ENCODE results near the gene C2orf49. TPM values are rescaled to one million over a fixed set of nuclear protein-coding genes. Genes with fewer than 3 reads are reported as not detected.

Gene C2orf49
- polyA plus RNA-seq, 5 donors: 19.0 to 31.5 (median 26.9) TPM

- no peak for DNase-seq
Observed at GRCh38 chr2:105358593-105358992, 21.3 kb downstream of the C2orf49 start.

GRCh38 chr2:105361102-105361889 lies 24.0 kb downstream of the C2orf49 start:
- no peak for DNase-seq

DNA sequence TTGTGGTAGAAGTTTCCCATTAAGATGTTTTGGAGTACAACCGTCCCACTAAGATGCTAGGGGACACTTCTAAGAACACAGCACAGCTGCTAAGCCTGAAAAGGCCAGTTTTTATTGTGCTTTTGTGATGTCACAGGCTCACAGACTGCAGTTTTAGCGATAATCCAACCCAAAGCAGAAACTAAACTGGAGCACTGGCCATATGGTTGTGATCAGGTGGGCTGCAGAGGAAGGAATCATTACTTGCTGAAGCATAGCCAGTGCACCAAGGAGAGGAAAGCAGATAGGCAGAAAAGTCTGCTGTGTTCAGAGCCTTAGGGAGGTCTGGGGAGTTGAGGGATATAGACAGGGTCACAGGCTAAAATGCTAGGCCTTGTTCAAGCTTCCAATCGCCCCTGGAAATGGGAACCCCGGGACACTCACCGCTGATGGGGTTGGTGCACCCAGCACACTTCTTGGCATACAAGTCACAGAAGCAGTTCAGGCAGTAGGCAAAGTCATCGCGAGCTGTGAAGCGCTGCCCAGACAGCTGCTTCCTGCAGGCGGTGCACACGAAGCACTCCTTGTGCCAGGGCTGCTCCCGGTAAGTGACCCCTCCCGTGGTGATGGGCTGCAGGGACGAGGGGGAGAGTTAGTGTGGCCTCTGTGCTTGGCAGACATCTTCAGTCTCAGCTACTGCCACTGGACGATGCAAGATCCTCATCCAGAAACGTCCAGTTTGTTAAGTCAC lies 25.7 kb downstream of the C2orf49 start:
- no peak for DNase-seq

GRCh38 chr2:105364436-105365139 lies 27.2 kb downstream of the C2orf49 start:
- DNase-seq: no peak

DNA sequence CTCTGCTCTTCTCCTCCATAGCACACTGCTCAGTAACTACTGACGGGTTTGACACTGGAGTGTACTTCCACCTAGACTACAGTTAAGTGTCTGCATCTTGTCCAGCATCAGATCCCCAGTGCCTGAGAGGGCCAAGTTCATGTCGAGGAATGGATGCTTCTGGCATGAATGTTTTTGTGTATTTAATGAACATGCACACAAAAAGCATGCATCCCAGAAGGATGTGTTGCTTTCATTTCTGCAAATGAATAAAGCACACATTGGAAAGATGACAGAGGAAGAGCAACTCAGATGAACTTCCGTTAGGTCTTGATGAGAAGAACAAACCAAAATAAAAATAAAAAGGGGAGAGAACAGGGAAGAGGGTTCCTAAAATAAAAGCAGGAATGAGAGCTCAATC lies 27.9 kb downstream of the C2orf49 start:
- DNase-seq: no peak

- no peak for DNase-seq
Observed at GRCh38 chr2:105368759-105369408, 31.5 kb downstream of the C2orf49 start.

DNA sequence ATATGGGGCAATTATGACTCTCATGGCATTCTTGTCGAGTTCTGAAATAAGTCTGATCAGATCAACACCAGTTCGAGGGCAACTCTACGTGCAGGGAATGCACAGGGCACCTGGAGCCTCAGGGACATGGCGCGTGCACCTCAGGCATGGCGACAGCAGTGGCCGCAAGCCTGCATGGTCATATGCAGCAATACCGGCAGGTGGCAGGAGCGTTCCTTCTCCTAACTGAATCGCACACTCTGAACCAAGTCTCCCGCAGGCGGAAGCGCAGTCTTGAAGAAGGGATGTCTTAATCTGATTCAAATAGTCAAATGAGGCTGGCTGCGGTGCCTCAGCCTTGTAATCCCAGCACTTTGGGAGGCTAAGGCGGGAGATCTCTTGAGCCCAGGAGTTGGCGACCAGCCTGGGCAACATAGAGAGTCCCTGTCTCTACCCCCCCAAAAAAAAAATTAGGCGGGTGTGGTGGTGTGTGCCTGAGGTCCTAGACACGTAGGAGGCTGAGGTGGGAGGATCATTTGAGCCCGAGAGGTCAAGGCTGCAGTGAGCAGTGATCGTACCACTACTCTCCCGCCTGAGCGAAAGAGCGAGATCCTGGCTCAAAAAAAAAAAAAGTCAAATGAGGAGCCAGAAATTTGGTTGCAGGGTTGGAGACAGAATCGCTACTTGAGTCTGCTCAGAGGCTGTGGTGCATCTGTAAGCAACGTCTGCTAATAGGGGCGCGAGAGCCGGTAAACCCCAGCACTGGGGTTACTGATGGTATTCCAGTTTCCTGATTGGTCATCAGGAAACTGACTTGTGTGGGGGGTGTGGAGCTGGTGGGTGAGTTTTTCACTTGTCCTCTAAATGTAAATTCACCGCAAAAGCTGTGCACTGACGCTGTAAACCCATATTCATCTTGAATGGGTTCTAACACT lies 32.7 kb downstream of the C2orf49 start:
- peak; percentile 58 to 79 for DNase-seq

GRCh38 chr2:105371156-105371555 lies 33.8 kb downstream of the C2orf49 start:
- no peak for DNase-seq

GRCh38 chr2:105371810-105372209 lies 34.5 kb downstream of the C2orf49 start:
- no peak for DNase-seq

DNA sequence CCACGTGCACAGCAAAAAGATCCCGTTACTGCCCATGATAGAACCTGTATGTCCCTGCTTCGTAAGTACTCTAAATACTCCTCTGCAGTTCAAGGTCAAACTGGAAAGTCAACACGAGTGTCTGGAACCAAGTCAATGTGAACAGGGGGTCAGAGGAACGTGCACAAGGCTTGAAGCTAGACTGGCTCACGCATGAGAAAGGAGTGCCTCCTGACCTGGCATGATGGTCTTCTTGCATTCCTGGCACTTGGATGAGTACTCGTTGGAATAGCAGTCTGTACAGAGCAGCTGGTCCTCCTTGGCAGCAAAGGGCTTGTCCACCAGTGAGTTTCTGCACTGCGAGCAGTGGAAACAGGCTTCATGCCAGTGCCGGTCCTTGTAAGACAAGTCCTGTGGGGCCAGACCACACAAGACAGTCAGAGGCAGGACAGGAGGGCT lies 36.0 kb downstream of the C2orf49 start:
- DNase-seq: peak in 1 of 2 donors; percentile 38

DNA sequence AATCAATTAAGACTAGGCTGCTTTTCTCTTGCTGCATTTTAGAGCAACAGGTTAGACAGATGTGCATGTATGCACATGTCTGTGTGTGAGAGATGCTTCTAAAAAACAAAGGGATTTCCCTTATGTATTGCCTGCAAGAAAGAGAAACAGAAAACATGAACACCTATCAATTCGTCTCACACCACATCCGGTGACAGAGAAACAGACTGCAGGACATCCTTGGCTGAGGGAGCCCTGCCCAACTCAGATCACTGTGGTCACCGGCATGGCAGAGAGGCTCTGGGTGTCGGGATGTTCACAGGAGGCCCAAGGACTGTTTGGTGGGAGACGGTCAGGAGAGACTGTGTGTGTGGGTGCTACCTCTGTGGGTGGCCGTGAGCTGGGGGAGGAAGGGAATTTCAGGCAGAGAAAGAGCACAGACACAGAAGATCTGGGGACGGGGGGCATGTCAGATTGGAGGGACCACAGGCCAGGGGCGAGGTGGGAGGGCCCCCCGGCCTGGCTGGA lies 36.6 kb downstream of the C2orf49 start:
- no peak for DNase-seq

- DNase-seq: no peak
Observed at GRCh38 chr2:105375001-105375561, 37.7 kb downstream of the C2orf49 start.

DNA sequence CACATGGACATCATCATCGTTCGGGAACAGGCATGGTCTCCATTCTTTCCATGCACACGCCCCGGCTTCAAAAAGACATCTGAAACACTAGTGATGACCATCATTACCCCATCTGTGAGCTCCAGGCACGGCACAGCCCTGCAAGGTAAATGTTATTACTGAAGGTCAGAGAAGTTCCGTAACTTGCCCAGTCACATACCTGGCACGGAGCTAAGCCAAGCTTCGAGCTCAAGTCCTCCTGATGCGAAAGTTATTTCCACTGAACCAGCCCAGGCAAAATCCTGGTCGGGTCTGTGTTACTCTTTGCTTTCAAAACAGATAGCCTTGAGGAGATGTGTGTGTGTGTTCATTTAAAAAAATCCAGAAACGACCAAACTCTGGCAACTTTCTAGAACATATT lies 38.7 kb downstream of the C2orf49 start:
- DNase-seq: no peak

DNA sequence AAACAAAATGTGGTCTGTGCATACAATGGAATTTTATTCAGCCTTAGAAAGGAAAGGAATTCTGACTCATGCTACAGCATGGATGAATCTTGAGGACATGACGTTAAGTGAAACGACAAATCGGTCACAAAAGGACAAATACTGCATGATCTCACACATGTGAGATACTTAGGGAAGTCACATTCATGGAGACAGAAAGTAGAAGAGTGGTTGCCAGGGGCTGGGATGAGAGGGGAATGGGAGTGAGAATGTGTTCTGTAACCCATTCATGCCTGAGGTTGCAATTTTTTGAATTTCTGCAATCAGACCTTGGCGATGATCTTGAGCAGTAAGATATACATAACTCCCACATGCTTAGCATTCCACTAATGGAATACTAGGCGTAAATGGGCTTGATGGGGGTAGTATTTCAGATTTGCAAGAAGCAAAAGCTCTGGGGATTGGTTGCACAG lies 39.5 kb downstream of the C2orf49 start:
- no peak for DNase-seq

- DNase-seq: no peak
Observed at GRCh38 chr2:105377871-105378270, 40.5 kb downstream of the C2orf49 start.

GRCh38 chr2:105378276-105378840 lies 41.0 kb downstream of the C2orf49 start:
- DNase-seq: no peak

DNA sequence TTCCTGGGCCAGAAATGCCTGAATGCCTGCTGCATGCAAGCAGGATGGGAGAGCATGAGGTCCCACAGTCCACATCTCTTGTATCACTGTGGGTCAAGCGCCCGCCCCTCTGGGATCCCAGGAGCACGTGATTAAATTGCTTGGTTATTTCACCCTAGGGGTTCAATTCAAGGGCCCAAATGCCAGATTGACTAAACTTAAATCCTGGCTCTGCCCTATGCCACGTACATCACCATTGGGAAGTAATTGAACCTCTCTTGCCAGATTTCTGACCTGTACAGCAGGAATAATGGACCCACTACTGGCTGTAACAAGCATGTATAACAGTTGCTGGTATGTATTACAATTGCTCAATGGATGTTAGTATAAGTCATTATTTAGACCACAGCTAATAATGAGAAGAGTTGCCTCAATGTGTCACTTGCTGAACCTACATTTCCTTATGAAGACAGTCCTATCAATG lies 41.6 kb downstream of the C2orf49 start:
- DNase-seq: no peak

- DNase-seq: no peak
Observed at GRCh38 chr2:105379741-105380186, 42.4 kb downstream of the C2orf49 start.

DNA sequence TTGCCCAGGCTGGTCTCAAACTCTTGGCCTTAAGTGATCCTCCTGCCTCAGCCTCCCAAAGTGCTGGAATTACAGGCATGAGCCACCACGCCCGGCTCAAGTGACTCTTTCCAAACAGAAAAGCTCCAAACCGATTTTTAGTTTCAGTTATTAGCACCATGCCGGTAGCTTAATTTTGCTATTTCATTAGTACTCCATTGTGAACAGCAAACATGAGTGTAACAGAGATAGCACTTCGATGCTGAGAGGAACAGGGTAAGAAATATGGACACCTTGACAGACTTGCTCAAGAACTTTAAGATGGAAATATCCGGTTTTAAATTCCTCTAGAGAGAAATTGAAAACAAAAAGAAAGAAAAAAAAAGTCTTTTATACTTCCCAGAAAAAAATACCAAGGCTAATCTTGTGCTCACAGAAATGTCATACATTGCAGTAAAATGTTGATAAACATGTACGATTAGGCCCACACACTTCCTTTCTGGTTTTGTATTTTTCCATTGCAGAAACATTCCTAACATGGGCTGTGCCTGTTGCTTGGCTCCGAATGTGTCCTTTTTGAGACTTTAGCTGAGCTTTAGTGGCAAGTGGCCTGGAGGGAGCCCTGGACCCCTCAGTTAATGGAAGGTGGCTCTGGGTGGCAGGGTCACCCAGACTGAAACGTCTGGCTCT lies 43.2 kb downstream of the C2orf49 start:
- no peak for DNase-seq

Data from right lung (tissue), 5 donors.